ENCODE measurements around the gene ZNF410.

DNA sequence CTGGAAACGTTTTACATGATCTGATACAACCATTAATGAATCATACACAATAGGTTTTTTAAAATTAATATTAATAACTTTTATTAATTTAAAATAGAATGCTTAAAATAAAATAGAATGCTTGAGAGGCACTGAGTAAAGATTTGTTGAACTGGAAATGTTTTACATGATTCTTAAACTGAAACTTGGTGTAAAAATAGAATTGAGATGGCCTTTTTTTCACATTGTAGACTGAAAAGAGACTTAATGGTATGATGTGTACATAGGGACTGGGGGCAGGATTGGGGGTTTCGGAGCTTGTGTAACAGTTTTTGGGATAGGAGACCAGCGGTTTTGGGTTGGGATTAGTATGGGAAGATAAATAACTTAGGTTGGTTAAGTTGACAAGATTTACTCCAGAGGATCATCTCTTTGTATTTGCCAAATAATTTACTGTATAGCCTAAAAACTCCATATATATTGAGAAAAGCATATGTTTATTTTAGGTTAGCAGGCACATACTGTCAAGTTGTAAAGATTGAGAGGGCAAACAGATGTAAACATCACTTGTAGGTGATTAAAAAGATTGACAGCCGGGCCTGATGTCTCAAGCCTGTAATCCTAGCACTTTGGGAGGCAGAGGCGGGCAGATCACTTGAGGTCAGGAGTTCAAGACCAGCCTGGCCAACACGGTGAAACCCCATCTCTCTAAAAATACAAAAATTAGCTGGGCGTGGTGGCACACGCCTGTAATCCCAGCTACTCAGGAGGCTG, 2.0 kb upstream of the ZNF410 start:
- no peak for TF ChIP-seq POLR2A (IDR thresholded peaks at IDR 0.05)
- TF ChIP-seq, protein P1, sequence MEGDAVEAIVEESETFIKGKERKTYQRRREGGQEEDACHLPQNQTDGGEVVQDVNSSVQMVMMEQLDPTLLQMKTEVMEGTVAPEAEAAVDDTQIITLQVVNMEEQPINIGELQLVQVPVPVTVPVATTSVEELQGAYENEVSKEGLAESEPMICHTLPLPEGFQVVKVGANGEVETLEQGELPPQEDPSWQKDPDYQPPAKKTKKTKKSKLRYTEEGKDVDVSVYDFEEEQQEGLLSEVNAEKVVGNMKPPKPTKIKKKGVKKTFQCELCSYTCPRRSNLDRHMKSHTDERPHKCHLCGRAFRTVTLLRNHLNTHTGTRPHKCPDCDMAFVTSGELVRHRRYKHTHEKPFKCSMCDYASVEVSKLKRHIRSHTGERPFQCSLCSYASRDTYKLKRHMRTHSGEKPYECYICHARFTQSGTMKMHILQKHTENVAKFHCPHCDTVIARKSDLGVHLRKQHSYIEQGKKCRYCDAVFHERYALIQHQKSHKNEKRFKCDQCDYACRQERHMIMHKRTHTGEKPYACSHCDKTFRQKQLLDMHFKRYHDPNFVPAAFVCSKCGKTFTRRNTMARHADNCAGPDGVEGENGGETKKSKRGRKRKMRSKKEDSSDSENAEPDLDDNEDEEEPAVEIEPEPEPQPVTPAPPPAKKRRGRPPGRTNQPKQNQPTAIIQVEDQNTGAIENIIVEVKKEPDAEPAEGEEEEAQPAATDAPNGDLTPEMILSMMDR (IDR thresholded peaks at IDR 0.05): no peak

All from thyroid gland (tissue), 4 donors.